GM19240 (cell line): ENCODE results near the gene FOXL3.

ENCODE experiments used
- DNase-seq: peaks from one replicate; pipeline ENCODE4 v3.0.0; 2011; ENCODE audit warnings: low spot score; ENCODE audit not compliant: insufficient read length

The FOXL3 gene

GRCh38 chr7:318878-319661 lies 29.1 kb downstream of the FOXL3 start:
- no peak for DNase-seq

- no peak for DNase-seq
Observed at GRCh38 chr7:320297-320696, 30.3 kb downstream of the FOXL3 start.

GRCh38 chr7:322111-322671 lies 32.2 kb downstream of the FOXL3 start:
- DNase-seq, result peak; percentile 71

GRCh38 chr7:322708-323111 lies 32.7 kb downstream of the FOXL3 start:
- no peak for DNase-seq

GRCh38 chr7:323410-323809 lies 33.4 kb downstream of the FOXL3 start:
- DNase-seq, result no peak

GRCh38 chr7:324011-324410 lies 34.0 kb downstream of the FOXL3 start:
- DNase-seq, result no peak

- DNase-seq, result no peak
Observed at GRCh38 chr7:325051-325798, 35.3 kb downstream of the FOXL3 start.

GRCh38 chr7:325811-326210 lies 35.8 kb downstream of the FOXL3 start:
- no peak for DNase-seq

GRCh38 chr7:326273-326672 lies 36.3 kb downstream of the FOXL3 start:
- no peak for DNase-seq

- DNase-seq, result no peak
Observed at GRCh38 chr7:326809-327232, 36.9 kb downstream of the FOXL3 start.

GRCh38 chr7:327233-327931 lies 37.4 kb downstream of the FOXL3 start:
- DNase-seq, result no peak

GRCh38 chr7:327991-328702 lies 38.2 kb downstream of the FOXL3 start:
- no peak for DNase-seq

- DNase-seq, result no peak
Observed at GRCh38 chr7:329691-330281, 39.8 kb downstream of the FOXL3 start.

GRCh38 chr7:330511-331230 lies 40.7 kb downstream of the FOXL3 start:
- no peak for DNase-seq

GRCh38 chr7:332020-332517 lies 42.1 kb downstream of the FOXL3 start:
- no peak for DNase-seq

GRCh38 chr7:332646-333392 lies 42.8 kb downstream of the FOXL3 start:
- DNase-seq, result no peak

- DNase-seq, result no peak
Observed at GRCh38 chr7:333393-333764, 43.4 kb downstream of the FOXL3 start.

GRCh38 chr7:334618-335357 lies 44.8 kb downstream of the FOXL3 start:
- DNase-seq, result no peak
